Measurements from ENCODE around the gene ISCA1.

DNA sequence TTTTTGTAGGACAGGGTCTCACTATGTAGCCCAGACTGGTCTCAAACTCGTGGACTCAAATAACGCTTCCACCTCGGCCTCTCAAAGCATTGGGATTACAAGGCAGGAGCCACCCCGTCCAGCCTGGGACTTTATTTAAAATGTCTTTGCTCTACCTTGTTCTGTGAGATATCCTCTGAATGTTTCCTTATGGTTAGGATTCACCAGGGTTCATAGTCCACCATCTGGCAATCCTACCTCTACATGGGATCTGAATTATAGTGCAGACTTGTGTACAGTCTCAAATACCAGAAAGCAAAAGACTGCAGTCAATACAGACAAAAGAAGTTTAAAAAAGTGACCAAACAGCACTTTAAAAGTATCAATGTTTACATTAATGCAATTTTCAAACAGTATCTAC, 10.1 kb downstream of the ISCA1 start:
- TF ChIP-seq, protein P1, sequence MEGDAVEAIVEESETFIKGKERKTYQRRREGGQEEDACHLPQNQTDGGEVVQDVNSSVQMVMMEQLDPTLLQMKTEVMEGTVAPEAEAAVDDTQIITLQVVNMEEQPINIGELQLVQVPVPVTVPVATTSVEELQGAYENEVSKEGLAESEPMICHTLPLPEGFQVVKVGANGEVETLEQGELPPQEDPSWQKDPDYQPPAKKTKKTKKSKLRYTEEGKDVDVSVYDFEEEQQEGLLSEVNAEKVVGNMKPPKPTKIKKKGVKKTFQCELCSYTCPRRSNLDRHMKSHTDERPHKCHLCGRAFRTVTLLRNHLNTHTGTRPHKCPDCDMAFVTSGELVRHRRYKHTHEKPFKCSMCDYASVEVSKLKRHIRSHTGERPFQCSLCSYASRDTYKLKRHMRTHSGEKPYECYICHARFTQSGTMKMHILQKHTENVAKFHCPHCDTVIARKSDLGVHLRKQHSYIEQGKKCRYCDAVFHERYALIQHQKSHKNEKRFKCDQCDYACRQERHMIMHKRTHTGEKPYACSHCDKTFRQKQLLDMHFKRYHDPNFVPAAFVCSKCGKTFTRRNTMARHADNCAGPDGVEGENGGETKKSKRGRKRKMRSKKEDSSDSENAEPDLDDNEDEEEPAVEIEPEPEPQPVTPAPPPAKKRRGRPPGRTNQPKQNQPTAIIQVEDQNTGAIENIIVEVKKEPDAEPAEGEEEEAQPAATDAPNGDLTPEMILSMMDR (IDR thresholded peaks at IDR 0.05) = no peak
- TF ChIP-seq POLR2A (IDR thresholded peaks at IDR 0.05) = no peak

Measured in uterus (tissue), 2 donors.